OCI-LY3 (cell line): ENCODE data around the gene AZU1.
A peak's percentile ranks its signal among the peaks of the same experiment; 100 is the strongest.

Source experiments
- H2AFZ ChIP-seq: fragments of 200-600, 300-600 bp; shearing (Covaris generic); 2 replicates; pipeline ENCODE4 v1.6.0; 2014; ENCODE audit warnings: antibody characterized with exemption, low read depth, low read length
- H3K27ac ChIP-seq: fragments of 200-600, 300-600 bp; sonication (generic); 2 replicates; pipeline ENCODE4 v1.5.1; 2014; ENCODE audit warnings: mild to moderate bottlenecking, low read length, moderate library complexity, mixed read lengths
- H3K27me3 ChIP-seq: fragments of 200-600, 300-600 bp; sonication (generic); 2 replicates; pipeline ENCODE4 v1.6.1; 2014; ENCODE audit warnings: low read depth, low read length, mixed read lengths
- H3K36me3 ChIP-seq: fragments of 200-600, 300-600 bp; sonication (generic); replicated peaks from 2 replicates; pipeline ENCODE3; 2014; ENCODE audit warnings: low read depth, low read length, mixed read lengths
- H3K4me1 ChIP-seq: fragments of 300-600, 200-600 bp; sonication (generic); 2 replicates; pipeline ENCODE4 v1.6.1; 2014; ENCODE audit warnings: low read length, mixed read lengths
- H3K4me2 ChIP-seq: fragments of 200-600, 300-600 bp; sonication (generic); 2 replicates; pipeline ENCODE4 v1.6.1; 2014; ENCODE audit warnings: low read length, mixed read lengths
- H3K4me3 ChIP-seq: fragments of 300-600, 200-600 bp; sonication (generic); 2 replicates; pipeline ENCODE4 v1.5.1; 2014; ENCODE audit warnings: antibody characterized with exemption, mild to moderate bottlenecking, low read length, moderate library complexity
- H3K79me2 ChIP-seq: fragments of 300-600, 200-600 bp; shearing (Covaris generic); 2 replicates; pipeline ENCODE4 v1.6.1; 2014; ENCODE audit warnings: mild to moderate bottlenecking, low read length, mixed read lengths
- H3K9ac ChIP-seq: fragments of 300-600, 200-600 bp; shearing (Covaris generic); 2 replicates; pipeline ENCODE4 v1.6.0; 2014; ENCODE audit warnings: mild to moderate bottlenecking, low read length, moderate library complexity
- H3K9me3 ChIP-seq: fragments of 200-600, 300-600 bp; shearing (Covaris generic); 2 replicates; pipeline ENCODE4 v1.6.1; 2014; ENCODE audit warnings: low read length, mixed read lengths; ENCODE audit not compliant: insufficient read depth
- H4K20me1 ChIP-seq: fragments of 200-600, 300-600 bp; sonication (generic); 2 replicates; pipeline ENCODE4 v1.6.1; 2016; ENCODE audit warnings: low read length, mixed read lengths; ENCODE audit not compliant: insufficient read depth
- CTCF ChIP-seq: fragments of 200-600, 300-600 bp; sonication (generic); IDR thresholded peaks from 2 replicates; pipeline ENCODE4 v1.5.1; 2014; ENCODE audit warnings: antibody characterized with exemption, low read length, low read depth
- EZH2phosphoT487 ChIP-seq: fragments of 200-600 bp; shearing (Covaris generic); IDR thresholded peaks from 2 replicates; pipeline ENCODE4 v1.6.1; 2018; ENCODE audit warnings: antibody characterized with exemption, mixed run types, low read depth

AZU1 gene

GRCh38 chr19:861756-862580 is 34.3 kb downstream of the AZU1 start:
- H3K79me2 ChIP-seq: no peaks in the 10 kb centered on the region
- no peak overlapping the region for H3K27ac ChIP-seq
- H3K4me2 ChIP-seq: no peak overlapping the region
- TF ChIP-seq CTCF (no peak), EZH2phosphoT487 (no peak)
- H3K27me3 ChIP-seq: no peaks in the 10 kb centered on the region
- no peaks in the 10 kb centered on the region for H3K9me3 ChIP-seq
- no peak overlapping the region for H3K9ac ChIP-seq
- peaks cover 20% of the 10 kb centered on the region for H3K4me1 ChIP-seq
- peaks cover 3% of the 10 kb centered on the region for H3K36me3 ChIP-seq
- no peaks in the 10 kb centered on the region for H4K20me1 ChIP-seq
- no peak overlapping the region for H3K4me3 ChIP-seq
- no peak overlapping the region for H2AFZ ChIP-seq

GRCh38 chr19:862581-863314 is 35.1 kb downstream of the AZU1 start:
- no peaks in the 10 kb centered on the region for H3K9me3 ChIP-seq
- H3K9ac ChIP-seq: no peak overlapping the region
- H3K4me2 ChIP-seq: no peak overlapping the region
- no peaks in the 10 kb centered on the region for H3K79me2 ChIP-seq
- no peak for TF ChIP-seq CTCF
- TF ChIP-seq EZH2phosphoT487: no peak
- H3K27me3 ChIP-seq: no peaks in the 10 kb centered on the region
- H4K20me1 ChIP-seq: no peaks in the 10 kb centered on the region
- peaks cover 20% of the 10 kb centered on the region for H3K4me1 ChIP-seq
- H2AFZ ChIP-seq: no peak overlapping the region
- no peak overlapping the region for H3K27ac ChIP-seq
- H3K4me3 ChIP-seq: no peak overlapping the region
- peaks cover 4% of the 10 kb centered on the region for H3K36me3 ChIP-seq

GRCh38 chr19:863315-863620 is 35.6 kb downstream of the AZU1 start:
- no peak overlapping the region for H2AFZ ChIP-seq
- H3K9me3 ChIP-seq: no peaks in the 10 kb centered on the region
- peaks cover 8% of the 10 kb centered on the region for H3K36me3 ChIP-seq
- H3K27me3 ChIP-seq: no peaks in the 10 kb centered on the region
- peaks cover 20% of the 10 kb centered on the region for H3K4me1 ChIP-seq
- H3K9ac ChIP-seq: no peak overlapping the region
- peak overlapping the region; percentile 55 for H3K4me2 ChIP-seq
- no peaks in the 10 kb centered on the region for H4K20me1 ChIP-seq
- no peak overlapping the region for H3K4me3 ChIP-seq
- H3K27ac ChIP-seq: peak overlapping the region; percentile 54
- no peak for TF ChIP-seq EZH2phosphoT487
- no peak for TF ChIP-seq CTCF
- no peaks in the 10 kb centered on the region for H3K79me2 ChIP-seq

GRCh38 chr19:866769-867300 is 39.2 kb downstream of the AZU1 start:
- no peak overlapping the region for H3K27ac ChIP-seq
- no peaks in the 10 kb centered on the region for H3K79me2 ChIP-seq
- no peak for TF ChIP-seq EZH2phosphoT487
- no peak for TF ChIP-seq CTCF
- H3K4me2 ChIP-seq: no peak overlapping the region
- H3K4me3 ChIP-seq: no peak overlapping the region
- no peak overlapping the region for H2AFZ ChIP-seq
- H3K4me1 ChIP-seq: peaks cover 20% of the 10 kb centered on the region
- no peaks in the 10 kb centered on the region for H3K9me3 ChIP-seq
- no peak overlapping the region for H3K9ac ChIP-seq
- no peaks in the 10 kb centered on the region for H3K27me3 ChIP-seq
- no peaks in the 10 kb centered on the region for H4K20me1 ChIP-seq
- peaks cover 28% of the 10 kb centered on the region for H3K36me3 ChIP-seq
